Measurements from ENCODE around the gene PDCD1LG2.

The PDCD1LG2 gene

GRCh38 chr9:5480919-5481318 lies 29.4 kb upstream of the PDCD1LG2 start:
- H3K4me3 ChIP-seq (ENCODE audit: low read depth in 1 of 5, low read length in 5 of 5) = no peak overlapping the region
- no peaks in the 10 kb centered on the region for H3K27me3 ChIP-seq (ENCODE audit: control insufficient read depth in 5 of 5, insufficient read depth in 4 of 5, low read length in 5 of 5)
- H3K9me3 ChIP-seq (ENCODE audit: control insufficient read depth in 5 of 5, low read length in 5 of 5) = no peaks in the 10 kb centered on the region
- H3K4me1 ChIP-seq (ENCODE audit: control insufficient read depth in 5 of 5, insufficient read depth in 5 of 5, low read length in 5 of 5) = no peaks in the 10 kb centered on the region
- H3K9ac ChIP-seq (ENCODE audit: low read length in 5 of 5) = no peak overlapping the region
- no peaks in the 10 kb centered on the region for H3K36me3 ChIP-seq (ENCODE audit: control insufficient read depth in 5 of 5, insufficient read depth in 5 of 5, low read length in 5 of 5)
- no peak overlapping the region for H3K27ac ChIP-seq (ENCODE audit: low read depth, low read length)

- Histone ChIP-seq H3K9ac (ENCODE audit: low read length in 5 of 5) (no peak overlapping the region), H3K27me3 (ENCODE audit: control insufficient read depth in 5 of 5, insufficient read depth in 4 of 5, low read length in 5 of 5) (no peaks in the 10 kb centered on the region), H3K4me3 (ENCODE audit: low read depth in 1 of 5, low read length in 5 of 5) (no peak overlapping the region), H3K27ac (ENCODE audit: low read depth, low read length) (no peak overlapping the region), H3K36me3 (ENCODE audit: control insufficient read depth in 5 of 5, insufficient read depth in 5 of 5, low read length in 5 of 5) (no peaks in the 10 kb centered on the region), H3K4me1 (ENCODE audit: control insufficient read depth in 5 of 5, insufficient read depth in 5 of 5, low read length in 5 of 5) (no peaks in the 10 kb centered on the region), H3K9me3 (ENCODE audit: control insufficient read depth in 5 of 5, low read length in 5 of 5) (no peaks in the 10 kb centered on the region)
Measured at GRCh38 chr9:5481322-5482040, 28.9 kb upstream of the PDCD1LG2 start.

GRCh38 chr9:5482194-5482593 lies 28.1 kb upstream of the PDCD1LG2 start:
- Histone ChIP-seq H3K36me3 (ENCODE audit: control insufficient read depth in 5 of 5, insufficient read depth in 5 of 5, low read length in 5 of 5) (no peaks in the 10 kb centered on the region), H3K4me3 (ENCODE audit: low read depth in 1 of 5, low read length in 5 of 5) (no peak overlapping the region), H3K4me1 (ENCODE audit: control insufficient read depth in 5 of 5, insufficient read depth in 5 of 5, low read length in 5 of 5) (no peaks in the 10 kb centered on the region), H3K9me3 (ENCODE audit: control insufficient read depth in 5 of 5, low read length in 5 of 5) (no peaks in the 10 kb centered on the region), H3K27ac (ENCODE audit: low read depth, low read length) (no peak overlapping the region), H3K27me3 (ENCODE audit: control insufficient read depth in 5 of 5, insufficient read depth in 4 of 5, low read length in 5 of 5) (no peaks in the 10 kb centered on the region), H3K9ac (ENCODE audit: low read length in 5 of 5) (no peak overlapping the region)

GRCh38 chr9:5483306-5483705 lies 27.0 kb upstream of the PDCD1LG2 start:
- H3K36me3 ChIP-seq (ENCODE audit: control insufficient read depth in 5 of 5, insufficient read depth in 5 of 5, low read length in 5 of 5) = no peaks in the 10 kb centered on the region
- no peaks in the 10 kb centered on the region for H3K27me3 ChIP-seq (ENCODE audit: control insufficient read depth in 5 of 5, insufficient read depth in 4 of 5, low read length in 5 of 5)
- no peaks in the 10 kb centered on the region for H3K9me3 ChIP-seq (ENCODE audit: control insufficient read depth in 5 of 5, low read length in 5 of 5)
- H3K9ac ChIP-seq (ENCODE audit: low read length in 5 of 5) = no peak overlapping the region
- H3K27ac ChIP-seq (ENCODE audit: low read depth, low read length) = no peak overlapping the region
- no peaks in the 10 kb centered on the region for H3K4me1 ChIP-seq (ENCODE audit: control insufficient read depth in 5 of 5, insufficient read depth in 5 of 5, low read length in 5 of 5)
- no peak overlapping the region for H3K4me3 ChIP-seq (ENCODE audit: low read depth in 1 of 5, low read length in 5 of 5)

- H3K27me3 ChIP-seq (ENCODE audit: control insufficient read depth in 5 of 5, insufficient read depth in 4 of 5, low read length in 5 of 5) = no peaks in the 10 kb centered on the region
- no peak overlapping the region for H3K9ac ChIP-seq (ENCODE audit: low read length in 5 of 5)
- H3K4me1 ChIP-seq (ENCODE audit: control insufficient read depth in 5 of 5, insufficient read depth in 5 of 5, low read length in 5 of 5) = peaks cover 0 to 12% (median 4%) of the 10 kb centered on the region in 5 donors
- no peaks in the 10 kb centered on the region for H3K36me3 ChIP-seq (ENCODE audit: control insufficient read depth in 5 of 5, insufficient read depth in 5 of 5, low read length in 5 of 5)
- H3K9me3 ChIP-seq (ENCODE audit: control insufficient read depth in 5 of 5, low read length in 5 of 5) = no peaks in the 10 kb centered on the region
- no peak overlapping the region for H3K27ac ChIP-seq (ENCODE audit: low read depth, low read length)
- no peak overlapping the region for H3K4me3 ChIP-seq (ENCODE audit: low read depth in 1 of 5, low read length in 5 of 5)
Measured at GRCh38 chr9:5485378-5486085, 24.8 kb upstream of the PDCD1LG2 start.

GRCh38 chr9:5486988-5487387 lies 23.3 kb upstream of the PDCD1LG2 start:
- Histone ChIP-seq H3K27me3 (ENCODE audit: control insufficient read depth in 5 of 5, insufficient read depth in 4 of 5, low read length in 5 of 5) (no peaks in the 10 kb centered on the region), H3K27ac (ENCODE audit: low read depth, low read length) (no peak overlapping the region), H3K4me1 (ENCODE audit: control insufficient read depth in 5 of 5, insufficient read depth in 5 of 5, low read length in 5 of 5) (peaks cover 0 to 12% (median 4%) of the 10 kb centered on the region in 5 donors), H3K4me3 (ENCODE audit: low read depth in 1 of 5, low read length in 5 of 5) (no peak overlapping the region), H3K36me3 (ENCODE audit: control insufficient read depth in 5 of 5, insufficient read depth in 5 of 5, low read length in 5 of 5) (no peaks in the 10 kb centered on the region), H3K9ac (ENCODE audit: low read length in 5 of 5) (no peak overlapping the region), H3K9me3 (ENCODE audit: control insufficient read depth in 5 of 5, low read length in 5 of 5) (no peaks in the 10 kb centered on the region)

GRCh38 chr9:5488221-5489008 lies 21.9 kb upstream of the PDCD1LG2 start:
- no peaks in the 10 kb centered on the region for H3K27me3 ChIP-seq (ENCODE audit: control insufficient read depth in 5 of 5, insufficient read depth in 4 of 5, low read length in 5 of 5)
- no peak overlapping the region for H3K4me3 ChIP-seq (ENCODE audit: low read depth in 1 of 5, low read length in 5 of 5)
- no peaks in the 10 kb centered on the region for H3K9me3 ChIP-seq (ENCODE audit: control insufficient read depth in 5 of 5, low read length in 5 of 5)
- H3K9ac ChIP-seq (ENCODE audit: low read length in 5 of 5) = no peak overlapping the region
- no peaks in the 10 kb centered on the region for H3K36me3 ChIP-seq (ENCODE audit: control insufficient read depth in 5 of 5, insufficient read depth in 5 of 5, low read length in 5 of 5)
- peaks cover 0 to 12% (median 4%) of the 10 kb centered on the region in 5 donors for H3K4me1 ChIP-seq (ENCODE audit: control insufficient read depth in 5 of 5, insufficient read depth in 5 of 5, low read length in 5 of 5)
- no peak overlapping the region for H3K27ac ChIP-seq (ENCODE audit: low read depth, low read length)

- Histone ChIP-seq H3K4me3 (ENCODE audit: low read depth in 1 of 5, low read length in 5 of 5) (no peak overlapping the region), H3K9me3 (ENCODE audit: control insufficient read depth in 5 of 5, low read length in 5 of 5) (no peaks in the 10 kb centered on the region), H3K4me1 (ENCODE audit: control insufficient read depth in 5 of 5, insufficient read depth in 5 of 5, low read length in 5 of 5) (peaks cover 0 to 12% (median 4%) of the 10 kb centered on the region in 5 donors), H3K27me3 (ENCODE audit: control insufficient read depth in 5 of 5, insufficient read depth in 4 of 5, low read length in 5 of 5) (no peaks in the 10 kb centered on the region), H3K36me3 (ENCODE audit: control insufficient read depth in 5 of 5, insufficient read depth in 5 of 5, low read length in 5 of 5) (no peaks in the 10 kb centered on the region), H3K9ac (ENCODE audit: low read length in 5 of 5) (no peak overlapping the region), H3K27ac (ENCODE audit: low read depth, low read length) (no peak overlapping the region)
Measured at GRCh38 chr9:5489630-5490490, 20.5 kb upstream of the PDCD1LG2 start.

- Histone ChIP-seq H3K4me3 (ENCODE audit: low read depth in 1 of 5, low read length in 5 of 5) (no peak overlapping the region), H3K9me3 (ENCODE audit: control insufficient read depth in 5 of 5, low read length in 5 of 5) (no peaks in the 10 kb centered on the region), H3K4me1 (ENCODE audit: control insufficient read depth in 5 of 5, insufficient read depth in 5 of 5, low read length in 5 of 5) (peaks cover 0 to 12% (median 4%) of the 10 kb centered on the region in 5 donors), H3K27me3 (ENCODE audit: control insufficient read depth in 5 of 5, insufficient read depth in 4 of 5, low read length in 5 of 5) (no peaks in the 10 kb centered on the region), H3K9ac (ENCODE audit: low read length in 5 of 5) (no peak overlapping the region), H3K36me3 (ENCODE audit: control insufficient read depth in 5 of 5, insufficient read depth in 5 of 5, low read length in 5 of 5) (no peaks in the 10 kb centered on the region), H3K27ac (ENCODE audit: low read depth, low read length) (peak overlapping the region; percentile 72)
Measured at GRCh38 chr9:5492965-5493678, 17.2 kb upstream of the PDCD1LG2 start.

Measured in subcutaneous abdominal adipose tissue (tissue), 5 donors.